H1 (cell line): ENCODE measurements around the gene ERICH3. TPM values are rescaled to one million over a fixed set of nuclear protein-coding genes. Genes with fewer than 3 reads are reported as not detected.
"Not testable (repeated sequence)": the region's sequence is repeated elsewhere in the genome, so short reads cannot be mapped to it uniquely, and the experiment has no call there.

ENCODE experiments used
- CTCF ChIA-PET: fragments of 300-600 bp; sonication (Branson Sonifier 250); formaldehyde crosslinking; loops from one replicate; lab custom pipeline; 2021; ENCODE audit not compliant: partially characterized antibody; lab: Charles Lee
- POLR2A ChIA-PET: fragments of 300-600 bp; sonication (Branson Sonifier 250); formaldehyde crosslinking; loops from one replicate; lab custom pipeline; 2021; ENCODE audit warnings: inconsistent platforms; ENCODE audit not compliant: partially characterized antibody; lab: Charles Lee
- DNase-seq, 2 experiments: peaks; one replicate each; pipeline versions ENCODE4 v3.0.0 to v3.0.0-alpha.2; 2010 to 2022; ENCODE audit warnings: low spot score in 2 of 2, low read depth in 1 of 2, mixed read lengths in 1 of 2
- FAIRE-seq: peaks from 2 replicates; lab custom pipeline; 2011; peaks lifted over from hg19 to GRCh38; lab: Jason Lieb, UNC
- H2AFZ ChIP-seq: 2 replicates; pipeline ENCODE4 v1.8.1; 2012; ENCODE audit warnings: low read length, inconsistent platforms
- H2AK5ac ChIP-seq: 2 replicates; pipeline ENCODE4 v1.6.1; 2013; ENCODE audit warnings: low read depth, low read length
- H2BK120ac ChIP-seq: replicated peaks from 2 replicates; pipeline ENCODE3; 2013; ENCODE audit warnings: low read depth, low read length, inconsistent platforms
- H2BK12ac ChIP-seq: 2 replicates; pipeline ENCODE4 v1.6.1; 2013; ENCODE audit warnings: low read depth, low read length
- H2BK15ac ChIP-seq: 2 replicates; pipeline ENCODE4 v1.6.1; 2013; ENCODE audit warnings: low read length
- H2BK20ac ChIP-seq: 2 replicates; pipeline ENCODE4 v1.6.1; 2013; ENCODE audit warnings: low read length
- H2BK5ac ChIP-seq: 2 replicates; pipeline ENCODE4 v1.6.1; 2013; ENCODE audit warnings: low read depth, low read length
- H3K14ac ChIP-seq: 2 replicates; pipeline ENCODE4 v1.6.1; 2013; ENCODE audit warnings: inconsistent platforms; ENCODE audit not compliant: insufficient read length
- H3K18ac ChIP-seq: 2 replicates; pipeline ENCODE4 v1.6.1; 2013; ENCODE audit warnings: low read length; ENCODE audit errors: extremely low read depth
- H3K23ac ChIP-seq: 2 replicates; pipeline ENCODE4 v1.6.1; 2013; ENCODE audit warnings: inconsistent platforms; ENCODE audit not compliant: insufficient read length
- H3K23me2 ChIP-seq: 2 replicates; pipeline ENCODE4 v1.6.1; 2013; ENCODE audit warnings: low read depth, low read length
- H3K27ac ChIP-seq: 2 replicates; pipeline ENCODE4 v1.6.1; 2011; ENCODE audit warnings: low read depth, low read length, inconsistent platforms
- H3K27me3 ChIP-seq, 4 experiments: replicated peaks in 1 of 4; 1 replicate in 1 of 4; 2 replicates in 3 of 4; pipeline versions ENCODE4 v1.6.1 to v1.8.1; 2011 to 2013; ENCODE audit warnings: low read length in 3 of 4, mild to moderate bottlenecking in 3 of 4, inconsistent platforms in 2 of 4, mixed read lengths in 2 of 4, moderate library complexity in 1 of 4; ENCODE audit not compliant: control insufficient read depth in 3 of 4, insufficient read depth in 3 of 4; ENCODE audit errors: extremely low read depth in 1 of 4
- H3K36me3 ChIP-seq, 4 experiments: 2 replicates each; pipeline versions ENCODE4 v1.6.1 to v1.8.1; 2011 to 2013; ENCODE audit warnings: mild to moderate bottlenecking in 4 of 4, low read length in 3 of 4, moderate library complexity in 2 of 4, control low read depth in 1 of 4, inconsistent platforms in 1 of 4; ENCODE audit not compliant: insufficient read depth in 4 of 4, control insufficient read depth in 2 of 4
- H3K4ac ChIP-seq: replicated peaks from 2 replicates; pipeline ENCODE3; 2013; ENCODE audit warnings: low read length, low read depth, mixed read lengths, inconsistent platforms; ENCODE audit not compliant: insufficient read length
- H3K4me1 ChIP-seq, 4 experiments: replicated peaks in 1 of 4; 1 replicate in 1 of 4; 2 replicates in 3 of 4; pipeline versions ENCODE4 v1.6.1 to v1.8.1; 2011 to 2013; ENCODE audit warnings: low read length in 3 of 4, inconsistent platforms in 2 of 4, mixed read lengths in 1 of 4; ENCODE audit not compliant: insufficient read depth in 4 of 4, control insufficient read depth in 3 of 4
- H3K4me2 ChIP-seq, 2 experiments: 2 replicates each; pipeline versions ENCODE4 v1.6.1 to v1.8.1; 2011 to 2013; ENCODE audit warnings: low read depth in 2 of 2, low read length in 2 of 2, control low read depth in 1 of 2, inconsistent platforms in 1 of 2, mild to moderate bottlenecking in 1 of 2; ENCODE audit not compliant: insufficient read depth in 1 of 2
- H3K4me3 ChIP-seq, 4 experiments: fragments of 200-600, 300-600 bp in 1 of 4; sonication (generic), shearing (Covaris generic), sonication (Bioruptor Twin) in 1 of 4; 2 replicates each; pipeline versions ENCODE4 v1.5.1 to v1.8.1; 2011 to 2016; ENCODE audit warnings: low read length in 4 of 4, low read depth in 3 of 4, control low read depth in 2 of 4, inconsistent platforms in 2 of 4, mild to moderate bottlenecking in 2 of 4, mixed read lengths in 1 of 4, moderate library complexity in 1 of 4; ENCODE audit not compliant: insufficient read depth in 2 of 4; ENCODE audit errors: extremely low read depth in 1 of 4
- H3K56ac ChIP-seq: replicated peaks from 2 replicates; pipeline ENCODE3; 2013; ENCODE audit warnings: low read depth, mild to moderate bottlenecking, mixed read lengths, low read length, inconsistent platforms; ENCODE audit not compliant: insufficient read length
- H3K79me1 ChIP-seq: 2 replicates; pipeline ENCODE4 v1.6.1; 2013; ENCODE audit warnings: low read depth, low read length, control low read depth
- H3K79me2 ChIP-seq, 2 experiments: 2 replicates each; pipeline versions ENCODE4 v1.6.1 to v1.8.1; 2012 to 2013; ENCODE audit warnings: low read length in 2 of 2, mild to moderate bottlenecking in 2 of 2, inconsistent platforms in 1 of 2; ENCODE audit not compliant: insufficient read depth in 2 of 2, control insufficient read depth in 1 of 2
- H3K9ac ChIP-seq, 4 experiments: replicated peaks in 1 of 4; 1 replicate in 1 of 4; 2 replicates in 3 of 4; pipeline versions ENCODE4 v1.6.1 to v1.8.1; 2011 to 2013; ENCODE audit warnings: low read depth in 3 of 4, low read length in 3 of 4, control low read depth in 2 of 4, mild to moderate bottlenecking in 2 of 4, moderate library complexity in 2 of 4, inconsistent platforms in 1 of 4; ENCODE audit errors: extremely low read depth in 1 of 4
- H3K9me3 ChIP-seq, 2 experiments: 2 replicates each; pipeline versions ENCODE4 v1.6.1 to v1.8.1; 2012 to 2013; ENCODE audit warnings: mild to moderate bottlenecking in 2 of 2, moderate library complexity in 2 of 2, control low read depth in 1 of 2, inconsistent platforms in 1 of 2, low read depth in 1 of 2, low read length in 1 of 2, mixed read lengths in 1 of 2; ENCODE audit not compliant: insufficient read depth in 2 of 2
- H4K20me1 ChIP-seq, 2 experiments: replicated peaks in 1 of 2; 2 replicates each; pipeline versions ENCODE3 to v1.8.1; 2011 to 2013; ENCODE audit warnings: inconsistent platforms in 2 of 2, low read length in 2 of 2, mild to moderate bottlenecking in 1 of 2; ENCODE audit not compliant: insufficient read depth in 2 of 2, control insufficient read depth in 1 of 2
- H4K5ac ChIP-seq: 2 replicates; pipeline ENCODE4 v1.6.1; 2013; ENCODE audit warnings: low read length, low read depth, mixed read lengths, inconsistent platforms; ENCODE audit not compliant: insufficient read length
- H4K8ac ChIP-seq: 2 replicates; pipeline ENCODE4 v1.8.0; 2013; ENCODE audit warnings: mild to moderate bottlenecking, moderate library complexity, low read length, inconsistent platforms; ENCODE audit not compliant: insufficient read depth; ENCODE audit errors: extremely low read depth
- H4K91ac ChIP-seq: replicated peaks from 2 replicates; pipeline ENCODE3; 2013; ENCODE audit warnings: low read length, mixed read lengths, inconsistent platforms; ENCODE audit not compliant: insufficient read length
- EP300 ChIP-seq, 2 experiments: IDR thresholded peaks; 1 replicate in 1 of 2; 2 replicates in 1 of 2; pipeline ENCODE4 v1.6.1; 2011 to 2012; ENCODE audit warnings: low read depth in 2 of 2, low read length in 2 of 2, mild to moderate bottlenecking in 2 of 2, borderline replicate concordance in 1 of 2, inconsistent platforms in 1 of 2, moderate library complexity in 1 of 2
- WGBS, 2 experiments: shearing (Covaris generic) in 1 of 2; methylation state at CpG; one replicate each; pipeline versions ENCODE4 v1.1.6 to v1.1.7; 2013 to 2015; ENCODE audit warnings: low lambda C conversion rate in 2 of 2, mixed read lengths in 2 of 2, inconsistent platforms in 1 of 2, low coverage in 1 of 2, missing lambda C conversion rate in 1 of 2; ENCODE audit not compliant: insufficient replicate concordance in 2 of 2, insufficient coverage in 1 of 2, insufficient read length in 1 of 2; ENCODE audit errors: extremely low coverage in 1 of 2, missing lambda C conversion rate in 1 of 2; 5-methylcytosine and 5-hydroxymethylcytosine counted together
- polyA plus RNA-seq, 7 experiments: library from polyadenylated mRNA; depleted of rRNA in 3 of 7; stranded (reverse) in 5 of 7; unstranded in 2 of 7; fragments of >200 nt in 5 of 7; fragments of 200-250 nt in 2 of 7; gene quantifications; 1 replicate in 5 of 7; 2 replicates in 1 of 7; 4 replicates in 1 of 7; pipeline versions ENCODE4 v1.2.1 to v1.2.3, GENCODE V29; 2011 to 2013; ENCODE audit warnings: missing spikeins in 2 of 7, mixed read lengths in 2 of 7
- total RNA-seq: library from RNA; stranded (reverse); fragmentation: NEBNext Ultra II Directional; extraction: Animal tissue kit (Norgen Biotek cat#: 25700); gene quantifications from 2 replicates; pipeline ENCODE4 v1.2.1, GENCODE V29; 2021

The ERICH3 gene
- total and polyA plus RNA-seq, 2 of the 8 experiments (the other 6 are each of a cell fraction or from before 2014, with no cell fraction given) = 0.02 TPM; not detected in 1

GRCh38 chr1:74670866-74671265, 2.7 kb downstream of the ERICH3 start:
- DNase-seq, H3K14ac ChIP-seq: not testable (repeated sequence)
- WGBS, 2 experiments = 93% methylated on average over 3 of the region's 3 CpGs; no CpG with 5 or more reads in 1 of the 2 experiments

More at GRCh38 chr1:74670866-74671265, 2.7 kb downstream of the ERICH3 start:
- POLR2A ChIA-PET, FAIRE-seq, H3K4me1 ChIP-seq, H3K4me3 ChIP-seq, H3K23me2 ChIP-seq, H3K79me2 ChIP-seq, H3K36me3 ChIP-seq, H2BK15ac ChIP-seq, H2BK120ac ChIP-seq, H2BK5ac ChIP-seq, H3K27ac ChIP-seq, H3K4ac ChIP-seq, H4K91ac ChIP-seq, H4K8ac ChIP-seq, H3K9me3 ChIP-seq, H3K9ac ChIP-seq, H4K5ac ChIP-seq, H2AFZ ChIP-seq: not testable (repeated sequence)
- H3K27me3 ChIP-seq = peaks cover 0 to 22% (median 7%) of the 10 kb centered on the region in 4 experiments; a peak in 6 of 7 replicates
- peak in 1 of 2 experiments; percentile 27; a peak in 1 of 3 replicates for TF ChIP-seq EP300 (IDR thresholded peaks at IDR 0.05; ENCODE audit: borderline replicate concordance in 1 of 2, low read depth in 2 of 2, low read length in 2 of 2)
- TF ChIP-seq, all 59 proteins: peak for 1; not testable (repeated sequence) for 58
- not testable (repeated sequence) for H2AK5ac ChIP-seq, H4K20me1 ChIP-seq, H2BK12ac ChIP-seq, H3K79me1 ChIP-seq, H3K18ac ChIP-seq, H3K23ac ChIP-seq, H2BK20ac ChIP-seq, H3K4me2 ChIP-seq, H3K56ac ChIP-seq
- CTCF ChIA-PET = interaction anchor here (0.6 kb wide), 1 partner anchor 408 kb away, joined by 6 read pairs; no protein-coding TSS in a partner anchor
